Right lobe of liver (tissue), 6 donors: ENCODE data around the gene ITGA5. TPM values are rescaled to one million over a fixed set of nuclear protein-coding genes. Genes with fewer than 3 reads are reported as not detected.

ENCODE experiments used
- ATAC-seq, 4 donors: fragments of 200-7000 bp; cut with Tn5 transposase; one replicate each; pipeline ENCODE4 v1.9.1; 2020; ENCODE audit warnings: mild to moderate bottlenecking in 4 of 4, moderate library complexity in 4 of 4
- DNase-seq, 3 donors: peaks; one replicate each; pipeline ENCODE4 v3.0.0-alpha.2; 2020
- H3K27ac ChIP-seq, 3 donors: fragments of 200-600 bp; one replicate each; pipeline ENCODE4 v1.8.0; 2022
- H3K27me3 ChIP-seq, 2 donors: fragments of 200-600 bp; one replicate each; pipeline ENCODE4 v1.8.0; 2022
- H3K36me3 ChIP-seq, 4 donors: fragments of 200-600 bp; sonication (generic) in 1 of 4; one replicate each; pipeline versions ENCODE4 v1.5.1 to v1.8.0; 2017 to 2022; ENCODE audit warnings: control low read depth in 1 of 4
- H3K4me1 ChIP-seq, 4 donors: fragments of 200-600 bp; sonication (generic) in 1 of 4; one replicate each; pipeline versions ENCODE4 v1.5.1 to v1.8.0; 2017 to 2022; ENCODE audit warnings: control low read depth in 1 of 4
- H3K4me3 ChIP-seq, 3 donors: fragments of 200-600 bp; one replicate each; pipeline ENCODE4 v1.8.0; 2022
- H3K9me3 ChIP-seq, 4 donors: fragments of 200-600 bp; sonication (generic) in 1 of 4; one replicate each; pipeline versions ENCODE4 v1.5.1 to v1.8.0; 2017 to 2022; ENCODE audit warnings: control low read depth in 1 of 4
- POLR2A ChIP-seq: fragments of 450-650 bp; IDR thresholded peaks from one replicate; pipeline ENCODE4 v1.6.1; 2017; ENCODE audit warnings: antibody characterized with exemption, mild to moderate bottlenecking
- WGBS: methylation state at CpG from one replicate; pipeline ENCODE4 v1.1.6; 2018; ENCODE audit warnings: low coverage, low lambda C conversion rate; ENCODE audit not compliant: insufficient coverage; ENCODE audit errors: missing lambda C conversion rate; 5-methylcytosine and 5-hydroxymethylcytosine counted together
- intact Hi-C, 2 donors: fragments of 100-400 bp; cut with DNase I; formaldehyde crosslinking; loops; one replicate each; pipeline versions ENCODE4 v1.11.2 to v1.14.1; 2022
- total RNA-seq, 6 experiments: library from RNA; depleted of rRNA in 2 of 6; stranded (reverse); fragments of >200 nt in 2 of 6; fragmentation: NEBNext Ultra II Directional in 3 of 6; extraction: Animal tissue kit (Norgen Biotek cat#: 25700) in 3 of 6; gene quantifications; one replicate each; pipeline versions ENCODE4 v1.1.0 to v1.2.4, GENCODE V29; 2016 to 2023
- TF ChIP-seq, protein P1 (sequence below), 4 donors: fragments of 200-600 bp in 3 of 4; fragments of 450-650 bp in 1 of 4; IDR thresholded peaks; one replicate each; pipeline versions ENCODE4 v1.5.1 to v1.8.0; 2016 to 2022; ENCODE audit warnings: antibody characterized with exemption in 4 of 4, mild to moderate bottlenecking in 2 of 4
- donor health status: DM: no; HTN: yes; CAD: no.
- donor health status: DM: no; HTN: no; CAD: no.
- donor health status: DM: no; HTN: no; CAD: no.
- donor health status: DM: no; HTN: yes; CAD: no.
- donor health status: DM: no; HTN: yes; CAD: no.

The ITGA5 gene
- total RNA-seq, 6 experiments from 2014 or later, result 31.2 to 75.6 (median 35.5) TPM

DNA sequence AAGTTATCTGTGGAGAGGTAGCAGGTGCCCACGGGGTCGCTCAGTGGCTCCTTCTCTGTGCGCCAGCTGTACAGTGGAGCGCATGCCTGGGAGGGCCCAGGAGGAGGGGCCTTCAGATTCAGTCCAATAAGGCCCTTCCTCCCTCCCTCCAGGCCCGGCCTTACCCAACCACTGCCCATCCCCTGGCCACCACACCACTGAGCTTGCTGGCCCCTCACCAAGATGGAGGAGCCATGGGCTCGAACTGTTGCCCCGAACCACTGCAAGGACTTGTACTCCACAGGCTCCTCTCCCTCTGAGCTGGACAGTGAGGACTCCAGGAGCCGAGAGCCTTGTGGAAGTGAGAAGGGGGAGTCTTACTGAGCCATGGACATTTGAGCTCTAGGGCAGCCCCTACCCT is 9.8 kb downstream of the ITGA5 start:
- Histone ChIP-seq H3K4me1 (peaks cover 0 to 29% (median 14%) of the 10 kb centered on the region in 4 donors), H3K27ac (no peak overlapping the region), H3K36me3 (peaks cover under 1 to 57% (median 23%) of the 10 kb centered on the region in 4 donors), H3K9me3 (no peaks in the 10 kb centered on the region), H3K27me3 (no peaks in the 10 kb centered on the region), H3K4me3 (no peak overlapping the region)
- no peak for DNase-seq
- intact Hi-C loops, result no loop called here
- ATAC-seq, result no peak
- TF ChIP-seq, protein P1, sequence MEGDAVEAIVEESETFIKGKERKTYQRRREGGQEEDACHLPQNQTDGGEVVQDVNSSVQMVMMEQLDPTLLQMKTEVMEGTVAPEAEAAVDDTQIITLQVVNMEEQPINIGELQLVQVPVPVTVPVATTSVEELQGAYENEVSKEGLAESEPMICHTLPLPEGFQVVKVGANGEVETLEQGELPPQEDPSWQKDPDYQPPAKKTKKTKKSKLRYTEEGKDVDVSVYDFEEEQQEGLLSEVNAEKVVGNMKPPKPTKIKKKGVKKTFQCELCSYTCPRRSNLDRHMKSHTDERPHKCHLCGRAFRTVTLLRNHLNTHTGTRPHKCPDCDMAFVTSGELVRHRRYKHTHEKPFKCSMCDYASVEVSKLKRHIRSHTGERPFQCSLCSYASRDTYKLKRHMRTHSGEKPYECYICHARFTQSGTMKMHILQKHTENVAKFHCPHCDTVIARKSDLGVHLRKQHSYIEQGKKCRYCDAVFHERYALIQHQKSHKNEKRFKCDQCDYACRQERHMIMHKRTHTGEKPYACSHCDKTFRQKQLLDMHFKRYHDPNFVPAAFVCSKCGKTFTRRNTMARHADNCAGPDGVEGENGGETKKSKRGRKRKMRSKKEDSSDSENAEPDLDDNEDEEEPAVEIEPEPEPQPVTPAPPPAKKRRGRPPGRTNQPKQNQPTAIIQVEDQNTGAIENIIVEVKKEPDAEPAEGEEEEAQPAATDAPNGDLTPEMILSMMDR (IDR thresholded peaks at IDR 0.05), result no peak
- TF ChIP-seq POLR2A, result no peak
- WGBS, result 100% methylated on average over 1 of the region's 8 CpGs

DNA sequence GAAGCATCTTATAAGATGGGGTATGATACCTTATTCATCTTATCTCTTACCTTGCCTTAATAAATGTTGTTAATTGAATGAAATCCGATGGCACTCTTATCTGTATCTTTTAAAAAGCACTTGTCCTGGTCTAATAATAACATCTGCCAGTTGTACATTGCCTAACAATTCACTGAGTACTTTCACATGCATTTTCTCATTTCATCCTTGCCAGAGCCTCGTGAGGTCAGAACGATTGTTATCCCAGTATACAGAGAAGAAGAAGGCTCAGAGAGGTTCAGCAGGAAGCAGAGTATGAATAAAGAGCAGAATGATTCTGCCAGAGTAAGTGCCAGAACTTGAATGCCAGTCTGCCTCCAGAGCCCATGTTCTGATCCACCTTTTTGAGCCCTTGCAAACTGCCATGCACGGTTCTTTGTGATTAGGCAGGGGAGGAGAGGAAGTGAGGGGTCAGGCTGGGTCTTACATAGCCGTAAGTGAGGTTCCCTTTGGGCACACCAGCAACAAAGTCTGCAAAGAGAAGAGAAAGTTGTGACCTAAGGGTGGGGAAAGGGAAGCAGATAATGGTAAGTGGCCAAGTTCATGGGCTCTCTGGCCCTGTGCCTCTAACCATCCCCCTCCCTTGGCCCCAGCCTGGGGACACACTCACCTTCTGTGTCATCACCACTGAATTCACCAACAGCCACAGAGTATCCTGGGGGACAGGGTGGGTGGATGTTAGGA is 11.7 kb downstream of the ITGA5 start:
- intact Hi-C loops, result no loop called here
- H3K27me3 ChIP-seq, result no peaks in the 10 kb centered on the region
- H3K4me3 ChIP-seq, result no peak overlapping the region
- TF ChIP-seq, protein P1 (IDR thresholded peaks at IDR 0.05), result no peak
- TF ChIP-seq POLR2A, result no peak
- H3K27ac ChIP-seq, result no peak overlapping the region
- peaks cover 6 to 75% (median 37%) of the 10 kb centered on the region in 4 donors for H3K36me3 ChIP-seq
- H3K9me3 ChIP-seq, result no peaks in the 10 kb centered on the region
- WGBS, result 27% methylated on average over 5 of the region's 5 CpGs
- ATAC-seq (peak; percentile 11 to 44 (median 26)), DNase-seq (no peak)
- H3K4me1 ChIP-seq, result peaks cover 0 to 10% (median 1%) of the 10 kb centered on the region in 4 donors

DNA sequence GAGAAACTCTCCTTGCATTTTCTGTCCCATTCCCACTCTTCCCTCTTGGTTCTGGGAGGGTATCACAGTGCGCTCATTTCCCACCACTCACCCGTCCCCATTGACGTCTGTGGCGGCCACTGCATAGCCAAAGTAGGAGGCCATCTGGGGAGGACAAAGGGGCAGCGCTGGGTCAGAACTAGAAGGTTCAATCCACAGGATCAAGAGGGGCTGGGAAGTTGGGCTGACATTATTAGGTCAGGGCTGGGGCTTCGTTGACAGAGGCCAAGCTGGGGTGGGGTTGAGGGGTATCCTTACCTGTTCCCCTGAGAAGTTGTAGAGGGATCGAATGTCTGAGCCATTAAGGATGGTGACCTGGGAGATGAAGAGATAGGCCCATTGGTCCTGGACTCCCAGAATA is 13.5 kb downstream of the ITGA5 start:
- H3K27me3 ChIP-seq, result no peaks in the 10 kb centered on the region
- H3K4me3 ChIP-seq, result no peak overlapping the region
- intact Hi-C loops, result no loop called here
- TF ChIP-seq POLR2A, result no peak
- TF ChIP-seq, protein P1 (IDR thresholded peaks at IDR 0.05), result no peak
- H3K36me3 ChIP-seq, result peaks cover 10 to 84% (median 47%) of the 10 kb centered on the region in 4 donors
- H3K9me3 ChIP-seq, result no peaks in the 10 kb centered on the region
- DNase-seq (peak in 1 of 3 donors; percentile 15), ATAC-seq (no peak)
- H3K27ac ChIP-seq, result no peak overlapping the region
- 95% methylated on average over 6 of the region's 7 CpGs for WGBS
- no peaks in the 10 kb centered on the region for H3K4me1 ChIP-seq

DNA sequence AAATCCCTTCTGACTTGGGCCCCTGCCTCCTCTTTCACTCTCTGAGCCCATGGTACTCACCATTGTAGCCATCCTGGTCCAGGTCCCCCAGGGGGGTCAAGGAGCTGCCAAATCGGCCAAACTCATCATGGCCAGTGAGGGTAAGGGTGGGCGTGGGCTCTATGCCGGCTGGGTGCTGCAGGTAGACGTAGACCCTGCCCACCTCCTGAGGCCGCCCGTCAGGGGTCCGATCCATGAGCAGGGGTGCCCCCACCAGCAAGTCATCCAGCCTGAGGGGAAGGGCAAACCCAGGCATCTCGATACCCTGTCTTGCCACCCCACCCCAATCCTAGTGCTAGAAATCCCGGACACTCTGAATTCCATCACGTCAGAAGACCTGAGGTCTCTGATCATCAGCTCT is 14.0 kb downstream of the ITGA5 start:
- no peaks in the 10 kb centered on the region for H3K4me1 ChIP-seq
- peaks cover 10 to 88% (median 49%) of the 10 kb centered on the region in 4 donors for H3K36me3 ChIP-seq
- intact Hi-C loops, result no loop called here
- no peaks in the 10 kb centered on the region for H3K27me3 ChIP-seq
- H3K27ac ChIP-seq, result no peak overlapping the region
- no peak for TF ChIP-seq POLR2A
- TF ChIP-seq, protein P1 (IDR thresholded peaks at IDR 0.05), result no peak
- 81% methylated on average over 3 of the region's 10 CpGs for WGBS
- H3K9me3 ChIP-seq, result no peaks in the 10 kb centered on the region
- H3K4me3 ChIP-seq, result no peak overlapping the region
- DNase-seq (no peak), ATAC-seq (no peak)
